Neural cell (in vitro differentiated cells): Measurements from ENCODE around the gene EPHA2. TPM values are rescaled to one million over a fixed set of nuclear protein-coding genes. Genes with fewer than 3 reads are reported as not detected.

Source experiments
- H2AFZ ChIP-seq: fragments of 200-600, 300-800 bp; sonication (generic), shearing (Covaris generic); 2 replicates; pipeline ENCODE4 v1.6.0; 2014; ENCODE audit warnings: low read depth, mild to moderate bottlenecking, antibody characterized with exemption, low read length, moderate library complexity
- H3F3A ChIP-seq: fragments of 200-600 bp; shearing (Covaris generic); 2 replicates; pipeline ENCODE4 v1.6.1; 2016; ENCODE audit warnings: mild to moderate bottlenecking, moderate library complexity, mixed read lengths, antibody characterized with exemption, low read length; ENCODE audit not compliant: insufficient read depth, poor library complexity, severe bottlenecking
- H3K27ac ChIP-seq: fragments of 200-600, 300-800 bp; sonication (generic), shearing (Covaris generic); 2 replicates; pipeline ENCODE4 v1.5.1; 2014; ENCODE audit warnings: mild to moderate bottlenecking, low read length, moderate library complexity
- H3K27me3 ChIP-seq: fragments of 300-800, 200-600 bp; sonication (generic), shearing (Covaris generic); 2 replicates; pipeline ENCODE4 v1.6.0; 2014; ENCODE audit warnings: mild to moderate bottlenecking, low read depth, low read length, moderate library complexity; ENCODE audit not compliant: insufficient read depth
- H3K36me3 ChIP-seq: fragments of 300-800, 200-600 bp; sonication (generic), shearing (Covaris generic); 2 replicates; pipeline ENCODE4 v1.5.1; 2014; ENCODE audit warnings: mild to moderate bottlenecking, antibody characterized with exemption, low read length, moderate library complexity; ENCODE audit not compliant: insufficient read depth
- H3K4me2 ChIP-seq: fragments of 300-800, 200-600 bp; sonication (generic), shearing (Covaris generic); 2 replicates; pipeline ENCODE4 v1.6.0; 2014; ENCODE audit warnings: mild to moderate bottlenecking, low read length
- H3K4me3 ChIP-seq: fragments of 300-800, 200-600 bp; sonication (generic), shearing (Covaris generic); 2 replicates; pipeline ENCODE4 v1.5.1; 2014; ENCODE audit warnings: mild to moderate bottlenecking, low read length, moderate library complexity
- H3K79me2 ChIP-seq: fragments of 200-600 bp; shearing (Covaris generic); replicated peaks from 2 replicates; pipeline ENCODE4 v1.6.0; 2014; ENCODE audit warnings: mild to moderate bottlenecking, low read length, moderate library complexity; ENCODE audit not compliant: insufficient read depth
- H3K9ac ChIP-seq: fragments of 300-800, 200-600 bp; sonication (generic), shearing (Covaris generic); 2 replicates; pipeline ENCODE4 v1.6.1; 2016; ENCODE audit warnings: mild to moderate bottlenecking, low read length, mixed read lengths
- H3K9me2 ChIP-seq: fragments of 200-600 bp; shearing (Covaris generic); 2 replicates; pipeline ENCODE4 v1.6.1; 2016; ENCODE audit warnings: mild to moderate bottlenecking, low read length, mixed read lengths; ENCODE audit not compliant: insufficient read depth
- H3K9me3 ChIP-seq: fragments of 200-600, 300-800 bp; sonication (generic), shearing (Covaris generic); 2 replicates; pipeline ENCODE4 v1.6.1; 2016; ENCODE audit warnings: mild to moderate bottlenecking, mixed run types, low read length, moderate library complexity, mixed read lengths
- H4K20me1 ChIP-seq: fragments of 200-600 bp; shearing (Covaris generic); 2 replicates; pipeline ENCODE4 v1.6.1; 2016; ENCODE audit warnings: mild to moderate bottlenecking, mixed run types; ENCODE audit not compliant: insufficient read depth
- CTCF ChIP-seq: fragments of 450-650 bp; IDR thresholded peaks from 2 replicates; pipeline ENCODE4 v1.5.1; 2014; ENCODE audit warnings: antibody characterized with exemption, mild to moderate bottlenecking, moderate library complexity; ENCODE audit not compliant: poor library complexity, severe bottlenecking
- EP300 ChIP-seq: fragments of 450-650 bp; conservative IDR thresholded peaks from 2 replicates; pipeline ENCODE4 v1.6.1; 2014; ENCODE audit warnings: antibody characterized with exemption, mild to moderate bottlenecking, moderate library complexity; ENCODE audit not compliant: poor library complexity, severe bottlenecking
- EZH2 ChIP-seq: fragments of 200-600, 300-800 bp; shearing (Covaris generic), sonication (generic); IDR thresholded peaks from 2 replicates; pipeline ENCODE4 v1.6.1; 2014; ENCODE audit warnings: antibody characterized with exemption, low read length, borderline replicate concordance, mild to moderate bottlenecking; ENCODE audit not compliant: insufficient read depth, poor library complexity, severe bottlenecking
- MXI1 ChIP-seq: fragments of 450-650 bp; conservative IDR thresholded peaks from 2 replicates; pipeline ENCODE4 v1.6.1; 2014; ENCODE audit warnings: antibody characterized with exemption, mild to moderate bottlenecking; ENCODE audit not compliant: poor library complexity, severe bottlenecking
- POLR2AphosphoS5 ChIP-seq: IDR thresholded peaks from 2 replicates; pipeline ENCODE4 v1.6.1; 2012
- RAD21 ChIP-seq: fragments of 450-650 bp; conservative IDR thresholded peaks from 2 replicates; pipeline ENCODE4 v1.6.1; 2014; ENCODE audit warnings: antibody characterized with exemption, mild to moderate bottlenecking, moderate library complexity
- REST ChIP-seq: IDR thresholded peaks from 2 replicates; pipeline ENCODE4 v1.6.1; 2012; ENCODE audit warnings: borderline replicate concordance
- SMC3 ChIP-seq: fragments of 450-650 bp; conservative IDR thresholded peaks from 2 replicates; pipeline ENCODE4 v1.6.1; 2014; ENCODE audit warnings: antibody characterized with exemption, mild to moderate bottlenecking, moderate library complexity; ENCODE audit not compliant: poor library complexity
- TAF1 ChIP-seq: IDR thresholded peaks from 2 replicates; pipeline ENCODE4 v1.6.1; 2012; ENCODE audit warnings: low read depth
- polyA plus RNA-seq: library from polyadenylated mRNA; depleted of rRNA; stranded (reverse); fragments of >200 nt; gene quantifications from 2 replicates; pipeline ENCODE4 v1.2.3, GENCODE V29; 2014

EPHA2 gene
- polyA plus RNA-seq, 1 donor from 2014 or later, result 0.63 TPM

GRCh38 chr1:16076865-16077238, 79.0 kb downstream of the EPHA2 start:
- Histone ChIP-seq H3K79me2 (no peaks in the 10 kb centered on the region), H3K9me3 (no peaks in the 10 kb centered on the region), H3K4me3 (no peak overlapping the region), H3K27ac (no peak overlapping the region), H3F3A (no peaks in the 10 kb centered on the region), H3K9me2 (no peaks in the 10 kb centered on the region), H3K27me3 (peaks cover 10% of the 10 kb centered on the region), H3K36me3 (no peaks in the 10 kb centered on the region), H4K20me1 (no peaks in the 10 kb centered on the region), H3K9ac (no peak overlapping the region), H3K4me2 (no peak overlapping the region), H2AFZ (no peak overlapping the region)
- TF ChIP-seq MXI1, result no peak
- TF ChIP-seq REST, result no peak
- TF ChIP-seq EZH2, result no peak
- no peak for TF ChIP-seq TAF1
- no peak for TF ChIP-seq CTCF
- TF ChIP-seq RAD21, result no peak
- TF ChIP-seq EP300, result no peak
- TF ChIP-seq POLR2AphosphoS5, result no peak
- TF ChIP-seq SMC3, result no peak

- Histone ChIP-seq H3K79me2 (no peaks in the 10 kb centered on the region), H3F3A (no peaks in the 10 kb centered on the region), H3K27me3 (peaks cover 10% of the 10 kb centered on the region), H4K20me1 (no peaks in the 10 kb centered on the region), H3K9me3 (no peaks in the 10 kb centered on the region), H3K4me2 (no peak overlapping the region), H3K9ac (no peak overlapping the region), H3K4me3 (no peak overlapping the region), H3K36me3 (no peaks in the 10 kb centered on the region), H3K27ac (no peak overlapping the region), H3K9me2 (no peaks in the 10 kb centered on the region), H2AFZ (no peak overlapping the region)
- no peak for TF ChIP-seq EZH2
- TF ChIP-seq SMC3, result no peak
Measured at GRCh38 chr1:16076031-16076864, 79.6 kb downstream of the EPHA2 start.
